Measurements from ENCODE around the gene GREB1.

DNA sequence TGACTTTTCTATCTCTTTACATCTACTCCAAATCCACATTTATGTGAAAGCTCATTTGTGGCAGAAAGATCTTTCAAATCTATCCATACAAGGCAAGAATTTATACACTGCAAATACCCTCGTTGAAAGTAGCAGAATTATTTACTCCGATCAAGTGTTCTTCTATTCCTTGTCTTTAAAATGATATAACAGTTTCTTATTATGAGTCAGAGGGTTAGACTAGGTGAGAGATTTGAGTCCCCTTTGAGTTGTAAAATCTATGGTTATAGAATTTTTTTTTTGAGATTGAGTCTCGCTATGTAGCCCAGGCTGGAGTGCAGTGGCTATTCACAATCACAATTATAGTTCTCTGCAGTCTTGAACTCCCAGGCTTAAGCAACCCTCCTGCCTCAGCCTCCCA is 5.6 kb upstream of the GREB1 start:
- TF ChIP-seq, protein P1, sequence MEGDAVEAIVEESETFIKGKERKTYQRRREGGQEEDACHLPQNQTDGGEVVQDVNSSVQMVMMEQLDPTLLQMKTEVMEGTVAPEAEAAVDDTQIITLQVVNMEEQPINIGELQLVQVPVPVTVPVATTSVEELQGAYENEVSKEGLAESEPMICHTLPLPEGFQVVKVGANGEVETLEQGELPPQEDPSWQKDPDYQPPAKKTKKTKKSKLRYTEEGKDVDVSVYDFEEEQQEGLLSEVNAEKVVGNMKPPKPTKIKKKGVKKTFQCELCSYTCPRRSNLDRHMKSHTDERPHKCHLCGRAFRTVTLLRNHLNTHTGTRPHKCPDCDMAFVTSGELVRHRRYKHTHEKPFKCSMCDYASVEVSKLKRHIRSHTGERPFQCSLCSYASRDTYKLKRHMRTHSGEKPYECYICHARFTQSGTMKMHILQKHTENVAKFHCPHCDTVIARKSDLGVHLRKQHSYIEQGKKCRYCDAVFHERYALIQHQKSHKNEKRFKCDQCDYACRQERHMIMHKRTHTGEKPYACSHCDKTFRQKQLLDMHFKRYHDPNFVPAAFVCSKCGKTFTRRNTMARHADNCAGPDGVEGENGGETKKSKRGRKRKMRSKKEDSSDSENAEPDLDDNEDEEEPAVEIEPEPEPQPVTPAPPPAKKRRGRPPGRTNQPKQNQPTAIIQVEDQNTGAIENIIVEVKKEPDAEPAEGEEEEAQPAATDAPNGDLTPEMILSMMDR (conservative IDR thresholded peaks at IDR 0.05): no peak
- no peak for TF ChIP-seq ZFX (IDR thresholded peaks at IDR 0.05)

Measured in C4-2B (cell line).